Omental fat pad (tissue), 4 donors: Measurements from ENCODE around the gene LIX1. TPM values are rescaled to one million over a fixed set of nuclear protein-coding genes. Genes with fewer than 3 reads are reported as not detected.

Experiments
- ATAC-seq: fragments of 150-250 bp; one replicate; pipeline ENCODE4 v1.9.1; 2016; ENCODE audit warnings: mild to moderate bottlenecking, moderate library complexity; ENCODE audit not compliant: low FRiP score
- DNase-seq: peaks from one replicate; pipeline ENCODE4 v3.0.0-alpha.2; 2019; ENCODE audit warnings: low spot score
- CTCF ChIP-seq, 3 donors: fragments of 450-650 bp; IDR thresholded peaks; one replicate each; pipeline ENCODE4 v1.5.1; 2016 to 2017; ENCODE audit warnings: antibody characterized with exemption in 3 of 3, mild to moderate bottlenecking in 3 of 3, moderate library complexity in 2 of 3
- total RNA-seq, 4 donors: library from RNA; depleted of rRNA; stranded (reverse); fragments of >200 nt; gene quantifications; one replicate each; pipeline ENCODE4 v1.1.0, GENCODE V29; 2016

Gene LIX1
- total RNA-seq, 4 donors from 2014 or later: not detected

- DNase-seq (no peak), ATAC-seq (no peak)
- no peak for TF ChIP-seq CTCF (IDR thresholded peaks at IDR 0.05)
These were observed 29.8 kb upstream of the LIX1 start for GRCh38 chr5:97172227-97172626.

DNA sequence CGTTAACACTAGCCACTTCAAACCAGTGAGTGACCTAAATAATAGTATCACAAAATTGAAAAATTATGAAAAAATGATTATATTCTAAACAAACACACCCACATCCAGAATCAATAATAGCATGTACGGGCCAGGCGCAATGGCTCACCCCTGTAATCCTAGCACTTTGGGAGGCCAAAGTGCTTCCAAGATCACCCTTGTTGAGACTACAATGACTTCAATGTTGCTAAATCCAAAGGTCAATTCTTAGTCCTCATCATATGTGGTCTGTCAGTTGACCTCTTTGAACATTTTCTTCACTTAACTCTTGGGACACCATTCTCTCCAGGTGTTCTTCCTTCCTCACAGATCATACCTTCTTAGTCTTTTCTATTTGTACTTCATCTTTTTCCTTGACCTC, 29.3 kb upstream of the LIX1 start:
- DNase-seq (no peak), ATAC-seq (no peak)
- no peak for TF ChIP-seq CTCF (IDR thresholded peaks at IDR 0.05)

GRCh38 chr5:97167435-97167834, 25.0 kb upstream of the LIX1 start:
- no peak for TF ChIP-seq CTCF (IDR thresholded peaks at IDR 0.05)
- DNase-seq: no peak
- no peak for ATAC-seq

DNA sequence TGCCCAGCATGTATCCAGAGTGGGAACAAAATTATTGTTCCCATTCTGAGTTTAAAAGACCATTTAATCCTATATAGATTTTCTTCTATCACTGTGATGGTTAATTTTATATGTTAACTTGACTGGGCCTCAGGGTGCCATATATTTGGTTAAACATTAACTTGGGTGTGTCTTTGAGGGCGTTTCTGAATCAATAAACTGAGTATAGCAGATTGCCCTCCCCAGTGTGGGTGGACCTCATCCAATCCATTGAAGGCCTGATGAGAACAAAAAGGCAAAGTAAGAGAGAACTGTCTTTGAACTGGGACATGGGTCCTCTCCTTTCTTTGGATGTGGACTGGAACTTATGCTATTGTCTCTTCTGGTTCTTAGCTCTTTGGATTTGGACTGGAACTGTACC, 23.3 kb upstream of the LIX1 start:
- no peak for DNase-seq
- TF ChIP-seq CTCF (IDR thresholded peaks at IDR 0.05): no peak
- no peak for ATAC-seq

DNA sequence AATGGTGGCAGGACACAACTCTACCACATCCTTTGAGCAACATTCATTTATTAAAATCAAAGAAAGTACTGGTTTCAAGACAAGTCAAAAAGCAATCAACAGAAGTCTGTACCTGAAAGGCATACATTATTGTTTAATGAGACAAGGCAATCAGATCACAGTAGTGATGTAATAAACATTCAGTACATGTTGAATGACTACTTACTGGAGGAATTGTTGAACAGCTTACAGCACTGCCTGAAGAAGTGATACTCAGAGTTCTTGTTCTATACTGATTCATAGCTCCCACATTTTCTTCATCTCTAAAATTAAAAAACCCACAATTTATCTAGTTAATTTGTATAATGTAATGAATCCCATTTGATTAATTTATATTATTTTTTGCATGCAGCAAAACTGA, 22.4 kb upstream of the LIX1 start:
- no peak for TF ChIP-seq CTCF (IDR thresholded peaks at IDR 0.05)
- DNase-seq (no peak), ATAC-seq (no peak)

DNA sequence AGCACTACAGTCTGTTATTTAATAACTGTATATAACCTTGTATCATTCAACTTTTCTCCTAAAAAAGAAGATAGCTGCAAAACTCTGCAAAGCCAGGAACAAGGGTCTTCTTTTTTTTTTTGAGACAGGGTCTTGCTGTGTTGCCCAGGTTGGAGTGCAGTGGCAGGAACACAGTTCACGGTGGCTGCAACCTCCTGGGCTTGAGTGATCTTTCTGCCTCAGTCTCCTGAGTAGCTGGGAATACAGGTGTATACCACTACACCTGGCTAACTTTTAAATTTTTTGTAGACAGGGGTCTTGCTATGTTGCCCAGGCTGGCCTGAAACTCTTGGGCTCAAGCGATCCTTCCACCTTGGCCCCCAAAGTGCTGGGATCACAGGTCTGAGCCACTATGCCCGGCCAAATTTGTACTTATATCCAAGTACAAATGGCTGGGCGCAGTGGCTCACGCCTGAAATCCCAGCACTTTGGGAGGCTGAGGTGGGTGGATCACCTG, 21.4 kb upstream of the LIX1 start:
- DNase-seq (no peak), ATAC-seq (no peak)
- no peak for TF ChIP-seq CTCF (IDR thresholded peaks at IDR 0.05)

GRCh38 chr5:97163360-97163764, 21.0 kb upstream of the LIX1 start:
- ATAC-seq (no peak), DNase-seq (no peak)
- no peak for TF ChIP-seq CTCF (IDR thresholded peaks at IDR 0.05)
